ENCODE measurements around the gene F2.

Gene F2

DNA sequence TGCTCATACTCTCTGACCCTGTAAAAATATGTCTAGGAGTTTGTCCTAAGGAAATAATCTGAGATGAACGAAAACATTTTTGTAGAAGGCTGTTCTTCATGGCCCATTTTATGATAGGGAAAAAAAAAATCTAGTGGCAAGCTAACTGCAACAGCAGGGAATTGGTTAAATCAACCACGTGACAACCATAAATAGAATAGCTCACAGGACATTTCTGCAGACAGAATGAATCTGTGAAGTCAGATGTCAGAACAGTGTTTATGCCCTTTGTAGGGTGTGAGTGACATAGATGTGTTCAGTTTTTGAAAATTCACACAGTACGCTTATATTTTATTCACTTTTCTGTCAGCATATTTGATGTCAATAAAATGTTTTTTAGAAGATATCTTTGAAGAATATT is 34.6 kb upstream of the F2 start:
- Histone ChIP-seq H3K4me1 (ENCODE audit: control insufficient read depth, insufficient read depth, low read length) (no peaks in the 10 kb centered on the region), H3K9me3 (ENCODE audit: control insufficient read depth, low read length) (no peaks in the 10 kb centered on the region), H3K27ac (ENCODE audit: insufficient read depth, low read depth, low read length, poor library complexity, severe bottlenecking) (no peak overlapping the region), H3K4me3 (ENCODE audit: insufficient read depth, low read depth, low read length) (no peak overlapping the region), H3K36me3 (ENCODE audit: control insufficient read depth, insufficient read depth, low read length) (no peaks in the 10 kb centered on the region), H3K27me3 (ENCODE audit: control insufficient read depth, insufficient read depth, low read length, poor library complexity, severe bottlenecking) (no peaks in the 10 kb centered on the region)
- WGBS, 2 experiments: 98 to 100% methylated on average over 2 of the region's 3 CpGs

DNA sequence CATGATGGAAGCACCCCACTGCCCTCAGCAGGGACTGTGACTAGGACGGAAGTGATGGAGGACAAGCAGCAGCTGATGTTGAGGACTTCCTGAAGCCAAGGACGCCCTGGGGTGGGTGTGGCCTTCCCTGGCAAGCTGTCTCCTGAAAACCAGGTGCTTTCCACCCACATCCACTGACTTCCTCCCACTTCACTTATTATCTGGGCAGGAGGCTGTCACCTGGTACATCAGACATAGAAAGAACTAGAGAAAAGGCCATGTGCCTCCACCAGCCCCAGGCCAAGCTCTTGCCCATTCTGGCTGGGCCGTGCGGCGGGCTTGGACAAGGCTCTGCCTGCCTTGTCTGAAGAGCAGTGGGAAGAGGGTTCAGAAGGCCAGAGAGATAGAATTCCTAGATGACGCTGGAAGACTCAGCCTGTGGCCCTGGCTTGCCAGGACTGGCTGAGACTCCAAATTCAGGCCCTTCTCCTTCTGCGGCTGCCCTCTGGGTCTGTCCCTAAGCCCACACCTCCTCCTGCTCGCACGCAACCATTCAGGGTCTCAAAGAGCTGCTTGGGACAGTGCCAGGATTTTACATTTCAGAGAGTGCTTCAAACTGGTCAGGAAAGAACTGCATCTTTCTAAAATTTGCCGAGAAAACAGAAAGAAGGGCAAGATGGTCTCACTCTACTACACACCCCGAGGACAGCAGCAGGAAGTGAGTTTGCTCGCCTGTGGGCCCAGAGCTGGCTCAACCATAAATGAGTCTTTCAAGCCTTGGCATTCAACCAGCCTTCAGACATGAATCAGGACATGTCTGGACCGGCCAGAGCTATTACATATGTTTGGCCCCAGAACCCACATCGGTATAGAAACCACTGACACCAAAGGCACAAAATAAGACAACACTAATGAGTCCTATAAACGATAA is 31.9 kb upstream of the F2 start:
- Histone ChIP-seq H3K27ac (ENCODE audit: insufficient read depth, low read depth, low read length, poor library complexity, severe bottlenecking) (no peak overlapping the region), H3K4me3 (ENCODE audit: insufficient read depth, low read depth, low read length) (no peak overlapping the region), H3K4me1 (ENCODE audit: control insufficient read depth, insufficient read depth, low read length) (no peaks in the 10 kb centered on the region), H3K9me3 (ENCODE audit: control insufficient read depth, low read length) (no peaks in the 10 kb centered on the region), H3K27me3 (ENCODE audit: control insufficient read depth, insufficient read depth, low read length, poor library complexity, severe bottlenecking) (no peaks in the 10 kb centered on the region), H3K36me3 (ENCODE audit: control insufficient read depth, insufficient read depth, low read length) (peaks cover 2% of the 10 kb centered on the region)
- 94% methylated on average over 15 of the region's 15 CpGs for WGBS, 2 experiments

DNA sequence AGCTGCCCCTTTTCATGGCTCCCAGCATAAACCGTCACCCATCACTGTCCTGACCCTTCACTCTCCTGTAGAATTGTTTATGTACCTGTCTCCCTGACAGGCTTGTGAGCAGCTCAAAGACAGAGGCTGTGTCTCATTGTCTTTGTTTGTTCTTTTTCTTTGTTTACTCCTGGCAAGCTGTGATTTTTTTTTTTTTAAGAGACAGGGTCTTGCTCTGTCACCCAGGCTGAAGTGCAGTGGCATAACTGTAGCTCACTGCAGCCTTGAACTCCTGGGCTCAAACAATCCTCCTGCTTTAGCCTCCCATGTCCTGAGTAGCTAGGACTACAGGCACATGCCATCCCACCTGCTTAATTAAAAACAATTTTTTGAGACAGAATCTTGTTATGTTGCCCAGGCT is 28.3 kb upstream of the F2 start:
- H3K4me3 ChIP-seq (ENCODE audit: insufficient read depth, low read depth, low read length): no peak overlapping the region
- no peak overlapping the region for H3K27ac ChIP-seq (ENCODE audit: insufficient read depth, low read depth, low read length, poor library complexity, severe bottlenecking)
- H3K36me3 ChIP-seq (ENCODE audit: control insufficient read depth, insufficient read depth, low read length): peaks cover 3% of the 10 kb centered on the region
- no peaks in the 10 kb centered on the region for H3K9me3 ChIP-seq (ENCODE audit: control insufficient read depth, low read length)
- no peaks in the 10 kb centered on the region for H3K27me3 ChIP-seq (ENCODE audit: control insufficient read depth, insufficient read depth, low read length, poor library complexity, severe bottlenecking)
- H3K4me1 ChIP-seq (ENCODE audit: control insufficient read depth, insufficient read depth, low read length): no peaks in the 10 kb centered on the region
- 93 to 94% methylated on average over 1 of the region's 1 CpG for WGBS, 2 experiments

DNA sequence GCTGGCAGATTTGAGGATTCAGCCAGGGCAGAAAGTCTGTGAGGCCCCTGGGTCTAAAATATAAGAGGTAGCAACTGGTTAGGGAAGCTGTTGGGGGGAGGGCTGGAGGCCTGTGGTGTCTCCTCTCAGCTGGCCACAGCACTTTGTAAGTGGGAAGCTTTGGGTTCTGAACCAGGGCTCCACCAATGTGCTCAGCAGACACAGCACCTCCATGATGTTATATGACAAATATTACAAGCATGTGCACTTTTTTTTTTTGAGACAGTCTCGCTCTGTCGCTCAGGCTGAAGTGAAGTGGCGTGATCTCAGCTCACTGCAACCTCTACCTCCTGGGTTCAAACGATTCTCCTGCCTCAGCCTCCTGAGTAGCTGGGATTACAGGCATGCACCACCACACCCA is 26.6 kb upstream of the F2 start:
- 94 to 97% methylated on average over 4 of the region's 4 CpGs for WGBS, 2 experiments
- Histone ChIP-seq H3K9me3 (ENCODE audit: control insufficient read depth, low read length) (no peaks in the 10 kb centered on the region), H3K36me3 (ENCODE audit: control insufficient read depth, insufficient read depth, low read length) (peaks cover 3% of the 10 kb centered on the region), H3K27me3 (ENCODE audit: control insufficient read depth, insufficient read depth, low read length, poor library complexity, severe bottlenecking) (no peaks in the 10 kb centered on the region), H3K4me1 (ENCODE audit: control insufficient read depth, insufficient read depth, low read length) (peaks cover 5% of the 10 kb centered on the region), H3K27ac (ENCODE audit: insufficient read depth, low read depth, low read length, poor library complexity, severe bottlenecking) (no peak overlapping the region), H3K4me3 (ENCODE audit: insufficient read depth, low read depth, low read length) (no peak overlapping the region)

DNA sequence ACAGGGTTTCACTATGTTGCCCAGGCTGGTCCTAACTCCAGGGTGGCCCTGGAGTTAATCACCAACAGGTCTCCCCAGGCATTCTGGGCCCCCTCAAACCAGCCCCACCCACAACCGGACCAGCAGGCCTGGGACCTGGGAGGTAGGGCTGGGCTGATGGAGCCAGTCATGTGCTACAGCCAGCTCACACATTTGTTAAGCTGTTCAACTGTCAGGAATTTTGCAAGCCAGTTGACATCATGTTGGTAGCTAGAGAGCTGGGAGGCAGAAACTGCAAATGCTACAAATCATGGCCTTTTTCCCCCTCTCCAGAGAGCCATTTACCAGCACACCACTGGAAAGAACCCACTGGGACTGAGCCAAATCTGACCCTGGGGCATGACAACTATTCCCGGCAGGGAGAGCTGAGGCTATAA is 25.4 kb upstream of the F2 start:
- WGBS, 2 experiments: 95 to 97% methylated on average over 2 of the region's 2 CpGs
- Histone ChIP-seq H3K4me1 (ENCODE audit: control insufficient read depth, insufficient read depth, low read length) (peaks cover 10% of the 10 kb centered on the region), H3K9me3 (ENCODE audit: control insufficient read depth, low read length) (no peaks in the 10 kb centered on the region), H3K36me3 (ENCODE audit: control insufficient read depth, insufficient read depth, low read length) (peaks cover 3% of the 10 kb centered on the region), H3K27ac (ENCODE audit: insufficient read depth, low read depth, low read length, poor library complexity, severe bottlenecking) (no peak overlapping the region), H3K27me3 (ENCODE audit: control insufficient read depth, insufficient read depth, low read length, poor library complexity, severe bottlenecking) (no peaks in the 10 kb centered on the region), H3K4me3 (ENCODE audit: insufficient read depth, low read depth, low read length) (no peak overlapping the region)

DNA sequence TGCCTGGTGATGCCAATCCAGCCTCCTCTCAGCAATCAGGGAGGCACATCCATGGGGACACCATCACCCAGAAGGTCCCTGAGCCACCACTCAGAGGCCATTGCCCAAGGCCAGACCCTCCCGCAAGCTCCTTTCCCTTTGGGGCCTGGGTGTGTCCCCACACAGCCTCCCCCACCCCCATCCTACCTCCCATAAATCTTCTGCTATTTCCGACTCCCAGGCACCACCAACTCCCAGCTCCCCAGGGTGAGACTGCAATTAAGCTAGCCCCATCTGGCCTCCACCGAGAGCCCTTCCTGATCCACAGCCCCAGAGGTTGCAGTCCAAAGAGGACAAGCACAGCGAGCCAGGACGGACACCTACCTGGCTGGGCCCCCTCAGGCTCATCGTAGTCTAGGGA is 24.9 kb upstream of the F2 start:
- no peaks in the 10 kb centered on the region for H3K27me3 ChIP-seq (ENCODE audit: control insufficient read depth, insufficient read depth, low read length, poor library complexity, severe bottlenecking)
- H3K36me3 ChIP-seq (ENCODE audit: control insufficient read depth, insufficient read depth, low read length): peaks cover 3% of the 10 kb centered on the region
- peaks cover 10% of the 10 kb centered on the region for H3K4me1 ChIP-seq (ENCODE audit: control insufficient read depth, insufficient read depth, low read length)
- no peaks in the 10 kb centered on the region for H3K9me3 ChIP-seq (ENCODE audit: control insufficient read depth, low read length)
- H3K27ac ChIP-seq (ENCODE audit: insufficient read depth, low read depth, low read length, poor library complexity, severe bottlenecking): no peak overlapping the region
- no peak overlapping the region for H3K4me3 ChIP-seq (ENCODE audit: insufficient read depth, low read depth, low read length)
- 96 to 98% methylated on average over 6 of the region's 6 CpGs for WGBS, 2 experiments

DNA sequence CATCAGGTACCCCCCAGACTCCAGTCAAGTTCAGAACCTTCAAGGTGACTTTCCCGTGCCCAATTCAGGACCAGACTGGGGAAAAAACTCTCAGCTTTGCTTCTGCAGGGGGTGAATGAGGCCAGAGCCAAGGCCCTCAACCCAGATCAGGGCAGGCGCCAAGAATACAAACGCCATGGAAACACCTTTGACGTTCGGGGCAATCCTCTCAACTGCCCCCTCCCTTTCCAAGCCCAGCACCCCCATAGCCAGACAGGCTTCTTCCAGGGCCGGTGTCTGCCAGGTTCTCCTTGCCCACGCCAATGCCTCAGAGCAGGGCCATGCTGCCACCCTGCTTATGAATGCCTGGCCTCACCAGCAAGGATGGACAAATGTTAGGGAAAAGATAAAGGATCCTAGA is 24.4 kb upstream of the F2 start:
- Histone ChIP-seq H3K36me3 (ENCODE audit: control insufficient read depth, insufficient read depth, low read length) (peaks cover 3% of the 10 kb centered on the region), H3K27ac (ENCODE audit: insufficient read depth, low read depth, low read length, poor library complexity, severe bottlenecking) (no peak overlapping the region), H3K9me3 (ENCODE audit: control insufficient read depth, low read length) (no peaks in the 10 kb centered on the region), H3K4me3 (ENCODE audit: insufficient read depth, low read depth, low read length) (no peak overlapping the region), H3K27me3 (ENCODE audit: control insufficient read depth, insufficient read depth, low read length, poor library complexity, severe bottlenecking) (no peaks in the 10 kb centered on the region), H3K4me1 (ENCODE audit: control insufficient read depth, insufficient read depth, low read length) (peaks cover 10% of the 10 kb centered on the region)
- WGBS, 2 experiments: 95 to 96% methylated on average over 7 of the region's 7 CpGs

DNA sequence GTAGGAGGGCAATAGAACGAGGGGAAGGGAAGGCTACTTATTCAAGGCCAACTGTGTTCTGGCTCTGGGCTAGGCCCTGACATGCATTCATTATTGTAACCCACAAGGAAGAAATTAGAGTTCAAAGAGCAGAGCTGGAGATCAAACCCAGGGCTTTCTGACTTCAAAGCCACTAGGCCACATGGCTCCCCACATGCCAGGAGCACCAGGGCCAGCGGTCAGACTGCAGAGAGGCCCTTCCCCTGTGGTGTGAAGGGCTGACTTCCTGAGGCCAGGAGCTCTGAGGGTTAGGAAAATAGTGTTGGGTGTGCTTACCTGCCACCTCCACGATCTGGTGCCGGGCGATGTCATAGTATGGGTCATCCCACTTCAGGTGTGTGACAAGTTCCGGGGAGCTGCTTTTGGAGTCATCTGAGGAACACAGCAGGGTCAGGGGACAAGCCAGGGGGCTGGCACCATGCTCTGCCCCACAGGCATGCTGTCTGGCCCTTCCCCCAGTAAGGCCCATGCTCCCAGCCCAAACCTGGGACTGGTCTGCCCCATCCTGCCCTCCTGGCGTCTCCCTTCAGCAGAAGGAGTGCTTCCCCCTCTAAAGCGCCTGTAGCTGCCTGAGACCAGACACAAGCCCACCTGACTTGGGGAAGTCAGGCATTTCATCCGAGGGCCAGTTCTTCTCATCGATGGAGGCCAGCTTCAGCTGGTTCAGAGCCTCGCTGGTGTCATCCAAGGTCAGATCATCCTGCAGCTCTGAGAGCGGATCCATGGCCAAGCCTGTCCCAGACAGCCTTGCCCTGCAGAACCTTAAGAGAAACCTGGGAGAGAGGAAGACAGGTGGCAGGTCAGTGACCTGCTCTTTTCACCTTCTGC is 23.4 kb upstream of the F2 start:
- Histone ChIP-seq H3K36me3 (ENCODE audit: control insufficient read depth, insufficient read depth, low read length) (peaks cover 3% of the 10 kb centered on the region), H3K27me3 (ENCODE audit: control insufficient read depth, insufficient read depth, low read length, poor library complexity, severe bottlenecking) (no peaks in the 10 kb centered on the region), H3K4me1 (ENCODE audit: control insufficient read depth, insufficient read depth, low read length) (peaks cover 10% of the 10 kb centered on the region), H3K9me3 (ENCODE audit: control insufficient read depth, low read length) (no peaks in the 10 kb centered on the region), H3K4me3 (ENCODE audit: insufficient read depth, low read depth, low read length) (no peak overlapping the region), H3K27ac (ENCODE audit: insufficient read depth, low read depth, low read length, poor library complexity, severe bottlenecking) (no peak overlapping the region)
- WGBS, 2 experiments: 94% methylated on average over 12 of the region's 12 CpGs

DNA sequence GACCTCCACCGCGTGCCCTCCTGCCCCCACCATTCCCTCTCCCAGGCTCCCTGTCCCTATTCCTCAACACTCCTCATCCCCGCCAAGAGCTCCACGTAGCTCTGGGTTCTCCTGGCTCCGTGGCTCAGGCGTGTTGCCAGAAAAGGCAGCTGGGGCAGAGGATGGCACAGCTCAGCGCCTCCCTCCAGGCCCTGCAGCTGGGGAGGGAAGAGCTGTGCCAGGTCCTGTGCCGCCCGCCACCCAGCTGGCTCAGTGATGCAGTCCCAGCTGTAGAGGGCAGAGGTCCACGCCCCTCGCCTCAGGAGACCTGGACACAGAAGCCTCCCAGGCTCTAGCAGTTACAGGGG is 22.8 kb upstream of the F2 start:
- peaks cover 3% of the 10 kb centered on the region for H3K36me3 ChIP-seq (ENCODE audit: control insufficient read depth, insufficient read depth, low read length)
- 95% methylated on average over 11 of the region's 11 CpGs for WGBS, 2 experiments
- no peak overlapping the region for H3K27ac ChIP-seq (ENCODE audit: insufficient read depth, low read depth, low read length, poor library complexity, severe bottlenecking)
- H3K4me1 ChIP-seq (ENCODE audit: control insufficient read depth, insufficient read depth, low read length): peaks cover 10% of the 10 kb centered on the region
- H3K27me3 ChIP-seq (ENCODE audit: control insufficient read depth, insufficient read depth, low read length, poor library complexity, severe bottlenecking): no peaks in the 10 kb centered on the region
- H3K9me3 ChIP-seq (ENCODE audit: control insufficient read depth, low read length): no peaks in the 10 kb centered on the region
- H3K4me3 ChIP-seq (ENCODE audit: insufficient read depth, low read depth, low read length): no peak overlapping the region

DNA sequence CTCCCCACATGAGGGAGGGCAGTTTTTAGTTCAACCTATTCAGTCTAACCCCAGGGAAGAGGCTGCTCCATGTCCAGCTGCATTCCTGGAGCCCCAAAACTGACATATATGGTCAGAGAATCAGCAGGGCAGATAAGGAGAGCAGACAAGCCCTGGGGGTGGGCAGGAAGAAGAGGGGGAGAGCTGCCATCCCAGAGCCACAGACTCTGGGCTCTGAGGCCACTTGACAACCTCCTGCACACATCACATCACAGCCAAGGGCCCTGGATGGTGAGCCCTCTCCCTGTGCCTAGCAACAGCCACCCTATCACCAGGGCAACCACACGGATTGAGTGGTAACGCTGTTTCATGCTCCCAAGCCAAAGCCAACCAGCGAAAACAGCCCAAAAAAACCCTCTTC is 21.7 kb upstream of the F2 start:
- H3K36me3 ChIP-seq (ENCODE audit: control insufficient read depth, insufficient read depth, low read length): no peaks in the 10 kb centered on the region
- H3K4me1 ChIP-seq (ENCODE audit: control insufficient read depth, insufficient read depth, low read length): peaks cover 14% of the 10 kb centered on the region
- H3K27me3 ChIP-seq (ENCODE audit: control insufficient read depth, insufficient read depth, low read length, poor library complexity, severe bottlenecking): no peaks in the 10 kb centered on the region
- WGBS, 2 experiments: 70 to 73% methylated on average over 3 of the region's 3 CpGs
- no peaks in the 10 kb centered on the region for H3K9me3 ChIP-seq (ENCODE audit: control insufficient read depth, low read length)
- no peak overlapping the region for H3K4me3 ChIP-seq (ENCODE audit: insufficient read depth, low read depth, low read length)
- peak overlapping the region; percentile 55 for H3K27ac ChIP-seq (ENCODE audit: insufficient read depth, low read depth, low read length, poor library complexity, severe bottlenecking)

Data from ectodermal cell (in vitro differentiated cells).